Transverse colon (tissue), 4 donors: Measurements from ENCODE around the gene ATP13A4.

Experiments used
- POLR2A ChIP-seq: fragments of 450-650 bp; IDR thresholded peaks from one replicate; pipeline ENCODE4 v1.6.1; 2016; ENCODE audit warnings: antibody characterized with exemption, mild to moderate bottlenecking, moderate library complexity
- POLR2AphosphoS5 ChIP-seq, 3 donors: sonication (generic); formaldehyde crosslinking; IDR thresholded peaks; one replicate each; pipeline ENCODE4 v1.6.1; 2016; ENCODE audit warnings: antibody characterized with exemption in 3 of 3
- TF ChIP-seq, protein P1 (sequence below), 5 experiments: fragments of 200-600 bp in 3 of 5; fragments of 450-650 bp in 2 of 5; sonication (generic) in 3 of 5; IDR thresholded peaks; 1 replicate in 2 of 5; 2 replicates in 3 of 5; pipeline ENCODE4 v1.5.1; 2016 to 2017; ENCODE audit warnings: antibody characterized with exemption in 5 of 5, inconsistent platforms in 3 of 5, mild to moderate bottlenecking in 2 of 5, moderate library complexity in 1 of 5

DNA sequence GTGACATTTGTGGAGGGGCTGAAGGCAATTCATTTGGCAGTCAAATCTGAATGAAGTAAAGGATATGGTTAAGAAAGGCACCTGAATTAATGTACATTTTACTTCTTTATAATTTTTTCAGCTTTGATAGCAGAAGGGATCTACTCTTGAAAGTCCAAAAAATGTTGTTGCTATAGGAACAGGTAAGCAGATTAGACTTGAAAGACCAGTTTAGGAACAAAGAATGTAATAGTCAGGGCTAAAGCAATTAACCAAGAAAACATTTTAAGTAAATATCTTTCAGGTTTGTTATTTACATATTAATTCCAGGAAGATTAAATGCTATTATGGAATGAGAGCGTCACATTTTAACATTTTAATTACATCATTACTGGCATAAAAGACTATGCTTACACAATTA lies 1.1 kb downstream of the ATP13A4 start:
- TF ChIP-seq, protein P1, sequence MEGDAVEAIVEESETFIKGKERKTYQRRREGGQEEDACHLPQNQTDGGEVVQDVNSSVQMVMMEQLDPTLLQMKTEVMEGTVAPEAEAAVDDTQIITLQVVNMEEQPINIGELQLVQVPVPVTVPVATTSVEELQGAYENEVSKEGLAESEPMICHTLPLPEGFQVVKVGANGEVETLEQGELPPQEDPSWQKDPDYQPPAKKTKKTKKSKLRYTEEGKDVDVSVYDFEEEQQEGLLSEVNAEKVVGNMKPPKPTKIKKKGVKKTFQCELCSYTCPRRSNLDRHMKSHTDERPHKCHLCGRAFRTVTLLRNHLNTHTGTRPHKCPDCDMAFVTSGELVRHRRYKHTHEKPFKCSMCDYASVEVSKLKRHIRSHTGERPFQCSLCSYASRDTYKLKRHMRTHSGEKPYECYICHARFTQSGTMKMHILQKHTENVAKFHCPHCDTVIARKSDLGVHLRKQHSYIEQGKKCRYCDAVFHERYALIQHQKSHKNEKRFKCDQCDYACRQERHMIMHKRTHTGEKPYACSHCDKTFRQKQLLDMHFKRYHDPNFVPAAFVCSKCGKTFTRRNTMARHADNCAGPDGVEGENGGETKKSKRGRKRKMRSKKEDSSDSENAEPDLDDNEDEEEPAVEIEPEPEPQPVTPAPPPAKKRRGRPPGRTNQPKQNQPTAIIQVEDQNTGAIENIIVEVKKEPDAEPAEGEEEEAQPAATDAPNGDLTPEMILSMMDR (IDR thresholded peaks at IDR 0.05), result no peak
- TF ChIP-seq POLR2A (no peak), POLR2AphosphoS5 (IDR thresholded peaks at IDR 0.05) (no peak)
